K562 (cell line): Measurements from ENCODE around the gene TLNRD1. TPM values are rescaled to one million over a fixed set of nuclear protein-coding genes. Genes with fewer than 3 reads are reported as not detected.

Experiments
- BRCA1 ChIP-seq, 2 experiments: fragments of 450-650 bp in 1 of 2; sonication (generic) in 1 of 2; formaldehyde crosslinking in 1 of 2; IDR thresholded peaks; 2 replicates each; pipeline versions ENCODE4 v1.5.0 to v1.6.1; 2017 to 2020; ENCODE audit warnings: mild to moderate bottlenecking in 1 of 2, missing genetic modification reagents in 1 of 2
- BRF1 ChIP-seq: IDR thresholded peaks from 3 replicates; pipeline ENCODE4 v1.6.1; 2011; ENCODE audit warnings: borderline replicate concordance, mild to moderate bottlenecking; ENCODE audit not compliant: insufficient read length; ENCODE audit errors: extremely low read depth
- CHD1 ChIP-seq: fragments of 200-600 bp; sonication (generic); IDR thresholded peaks from one replicate; pipeline ENCODE4 v1.6.1; 2012; ENCODE audit warnings: mild to moderate bottlenecking, moderate library complexity, low read length, inconsistent platforms
- CHD4 ChIP-seq: fragments of 200-600 bp; sonication (generic); IDR thresholded peaks from 3 replicates; pipeline ENCODE4 v1.6.1; 2012; ENCODE audit warnings: low read depth, mild to moderate bottlenecking, mixed read lengths, low read length, inconsistent platforms; ENCODE audit not compliant: insufficient read depth, insufficient replicate concordance, poor library complexity, severe bottlenecking
- ELF4 ChIP-seq: fragments of 450-650 bp; formaldehyde crosslinking; IDR thresholded peaks from 2 replicates; pipeline ENCODE4 v1.4.0; 2022; ENCODE audit warnings: missing genetic modification characterization
- ERF ChIP-seq: fragments of 450-650 bp; formaldehyde crosslinking; IDR thresholded peaks from 2 replicates; pipeline ENCODE4 v1.4.0; 2020; ENCODE audit warnings: mild to moderate bottlenecking, mixed read lengths
- GABPB2 ChIP-seq: fragments of 250-450 bp; sonication (Bioruptor Pico); conservative IDR thresholded peaks from 2 replicates; pipeline ENCODE4 v1.5.1; 2021; ENCODE audit warnings: mild to moderate bottlenecking
- IFI16 ChIP-seq: fragments of 250-450 bp; sonication (Bioruptor Pico); IDR thresholded peaks from 2 replicates; pipeline ENCODE4 v2.1.2; 2022; ENCODE audit warnings: mild to moderate bottlenecking, inconsistent platforms
- JUNB ChIP-seq: fragments of 450-650 bp; formaldehyde crosslinking; conservative IDR thresholded peaks from 2 replicates; pipeline ENCODE4 v1.4.0; 2020; ENCODE audit warnings: mild to moderate bottlenecking
- MAFG ChIP-seq: fragments of 450-650 bp; conservative IDR thresholded peaks from 2 replicates; pipeline ENCODE4 v1.6.1; 2016; ENCODE audit warnings: missing genetic modification characterization, missing compliant biosample characterization
- NFIX ChIP-seq: fragments of 250-450 bp; sonication (Bioruptor Pico); IDR thresholded peaks from 2 replicates; pipeline ENCODE4 v1.4.0; 2020; ENCODE audit warnings: low read depth, mild to moderate bottlenecking, moderate library complexity
- POLR2B ChIP-seq: fragments of 450-650 bp; IDR thresholded peaks from 2 replicates; pipeline ENCODE4 v1.6.1; 2018; ENCODE audit warnings: low read depth; ENCODE audit not compliant: partially characterized antibody
- RBBP5 ChIP-seq: fragments of 200-600 bp; sonication (generic); IDR thresholded peaks from 2 replicates; pipeline ENCODE4 v1.6.1; 2012; ENCODE audit warnings: borderline replicate concordance, mild to moderate bottlenecking, low read length, control low read depth, inconsistent platforms; ENCODE audit not compliant: insufficient read depth, poor library complexity, severe bottlenecking
- SPI1 ChIP-seq: IDR thresholded peaks from 2 replicates; pipeline ENCODE4 v1.6.1; 2011; ENCODE audit warnings: low read depth, low read length, control low read depth, borderline replicate concordance
- SRF ChIP-seq, 2 experiments: fragments of 250-450, 450-650 bp in 1 of 2; sonication (Bioruptor Pico) in 1 of 2; sonication (generic) in 1 of 2; formaldehyde crosslinking; IDR thresholded peaks; 2 replicates each; pipeline versions ENCODE4 v1.5.0 to v1.5.1; 2020 to 2022; ENCODE audit warnings: mild to moderate bottlenecking in 1 of 2, missing genetic modification reagents in 1 of 2
- ZNF212 ChIP-seq: fragments of 450-650 bp; formaldehyde crosslinking; IDR thresholded peaks from 2 replicates; pipeline ENCODE4 v1.4.0; 2020; ENCODE audit warnings: mild to moderate bottlenecking
- ZNF354B ChIP-seq: fragments of 250-450 bp; sonication (Bioruptor Pico); IDR thresholded peaks from 2 replicates; pipeline ENCODE4 v1.4.0; 2020
- ZNF707 ChIP-seq: fragments of 250-450 bp; sonication (Bioruptor Pico); conservative IDR thresholded peaks from 2 replicates; pipeline ENCODE4 v1.8.0; 2022; ENCODE audit warnings: inconsistent platforms, mild to moderate bottlenecking, moderate library complexity
- polyA plus RNA-seq, 8 experiments: library from polyadenylated mRNA; depleted of rRNA in 4 of 8; stranded (reverse) in 5 of 8; unstranded in 3 of 8; fragments of >200 nt; fragmentation: Nextera tagmentation in 2 of 8; fragmentation: Illumina TruSeq in 1 of 8; extraction: Ambion mirVana in 2 of 8; extraction: Trizol in 1 of 8; gene quantifications; 2 replicates each; pipeline versions ENCODE4 v1.2.1 to v1.2.3, GENCODE V29; 2011 to 2014; ENCODE audit warnings: inconsistent platforms in 1 of 8, missing spikeins in 1 of 8
- total RNA-seq, 7 experiments: library from RNA; depleted of rRNA in 6 of 7; stranded (reverse); fragments of >200 nt in 6 of 7; fragmentation: Illumina TruSeq in 2 of 7; extraction: Trizol in 2 of 7; gene quantifications; 2 replicates each; pipeline versions ENCODE4 v1.2.1 to v1.2.3, GENCODE V29; 2011 to 2021; ENCODE audit warnings: low replicate concordance in 1 of 7
- TF ChIP-seq, protein P1 (sequence below): sonication (generic); formaldehyde crosslinking; IDR thresholded peaks from 2 replicates; pipeline ENCODE4 v1.8.0; 2022; ENCODE audit warnings: mild to moderate bottlenecking, missing genetic modification reagents
- TF ChIP-seq, protein P2 (sequence below): sonication (generic); formaldehyde crosslinking; IDR thresholded peaks from 2 replicates; pipeline ENCODE4 v1.9.0; 2022; ENCODE audit warnings: mild to moderate bottlenecking, missing genetic modification reagents
- TF ChIP-seq, protein P3 (sequence below): sonication (generic); formaldehyde crosslinking; IDR thresholded peaks from 2 replicates; pipeline ENCODE4 v1.8.0; 2022; ENCODE audit warnings: mild to moderate bottlenecking, missing genetic modification reagents
- TF ChIP-seq, protein P4 (sequence below): fragments of 250-450 bp; sonication (Bioruptor Pico); IDR thresholded peaks from 2 replicates; pipeline ENCODE4 v1.6.1; 2021; ENCODE audit warnings: mild to moderate bottlenecking
- TF ChIP-seq, protein P5 (sequence below): fragments of 250-450 bp; sonication (Bioruptor Pico); IDR thresholded peaks from 2 replicates; pipeline ENCODE4 v1.8.0; 2021; ENCODE audit warnings: borderline replicate concordance, mild to moderate bottlenecking, moderate library complexity; ENCODE audit not compliant: poor library complexity, severe bottlenecking
- TF ChIP-seq, protein P6 (sequence below): sonication (generic); formaldehyde crosslinking; IDR thresholded peaks from 2 replicates; pipeline ENCODE4 v1.5.0; 2020; ENCODE audit warnings: missing genetic modification reagents

TLNRD1 gene
- total and polyA plus RNA-seq, 9 of the 15 experiments (the other 6 are each of a cell fraction or from before 2014, with no cell fraction given): 1.1 to 33.1 (median 5.7) TPM

DNA sequence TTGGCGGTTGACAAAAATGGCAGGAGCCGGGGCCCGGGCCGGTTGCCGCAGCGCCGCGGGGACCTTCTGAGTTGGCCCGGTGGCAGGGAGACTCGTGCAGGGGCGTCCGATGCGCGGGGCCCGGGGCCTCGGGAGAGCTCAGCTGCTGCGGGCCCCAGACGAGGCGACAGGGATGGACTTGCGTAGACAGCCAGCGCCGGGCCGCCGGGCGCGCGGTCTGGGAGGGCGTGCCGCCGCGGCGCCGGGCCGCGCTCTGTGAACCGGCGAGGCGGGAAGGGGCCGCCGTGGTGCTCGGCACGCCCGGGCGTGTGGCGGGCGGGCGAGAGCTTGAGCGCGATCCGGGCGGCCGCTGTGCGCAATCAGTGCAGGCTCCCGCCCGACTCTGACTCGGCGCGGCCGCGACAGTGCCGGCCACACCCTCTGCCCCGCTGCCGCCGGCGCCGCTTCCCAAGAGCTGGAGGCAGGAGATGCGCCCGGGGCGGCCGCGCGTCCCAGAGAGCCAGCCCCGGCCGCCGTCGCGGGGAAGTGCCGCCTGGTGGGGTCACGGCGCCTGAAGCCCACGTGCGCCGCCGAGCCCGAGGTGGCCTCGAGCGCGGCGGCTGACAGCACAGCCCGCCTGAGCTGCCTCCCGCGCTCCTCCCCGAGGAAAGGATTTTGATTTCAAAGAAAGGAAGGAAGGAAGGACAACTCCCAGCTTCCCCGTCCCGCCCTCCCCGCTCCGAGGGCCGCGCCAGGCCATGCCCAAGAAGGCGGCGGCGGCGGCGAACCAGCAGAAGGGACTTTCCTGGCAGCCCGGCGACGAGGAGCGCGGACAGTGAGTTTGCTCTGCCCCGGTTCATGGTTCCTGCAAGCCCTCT, 657 bp downstream of the TLNRD1 start (continued):
- no peak for TF ChIP-seq BRCA1 (IDR thresholded peaks at IDR 0.05)
- 0 out of 2 replicates have a peak, but pooled peaks have one; percentile 88 for TF ChIP-seq BRCA1 (CRISPR knock-in tag; IDR thresholded peaks at IDR 0.05)
- no peak for TF ChIP-seq GABPB2 (CRISPR knock-in tag)
- TF ChIP-seq BRF1: no peak
- no peak for TF ChIP-seq MAFG (tag)
- TF ChIP-seq, protein P1, sequence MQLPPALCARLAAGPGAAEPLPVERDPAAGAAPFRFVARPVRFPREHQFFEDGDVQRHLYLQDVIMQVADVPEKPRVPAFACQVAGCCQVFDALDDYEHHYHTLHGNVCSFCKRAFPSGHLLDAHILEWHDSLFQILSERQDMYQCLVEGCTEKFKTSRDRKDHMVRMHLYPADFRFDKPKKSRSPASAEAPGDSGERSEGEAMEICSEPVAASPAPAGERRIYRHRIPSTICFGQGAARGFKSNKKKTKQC (CRISPR knock-in tag): no peak
- no peak for TF ChIP-seq IFI16 (CRISPR knock-in tag)
- TF ChIP-seq, protein P2, sequence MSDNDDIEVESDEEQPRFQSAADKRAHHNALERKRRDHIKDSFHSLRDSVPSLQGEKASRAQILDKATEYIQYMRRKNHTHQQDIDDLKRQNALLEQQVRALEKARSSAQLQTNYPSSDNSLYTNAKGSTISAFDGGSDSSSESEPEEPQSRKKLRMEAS (CRISPR knock-in tag): peak; percentile 74
- TF ChIP-seq, protein P3, sequence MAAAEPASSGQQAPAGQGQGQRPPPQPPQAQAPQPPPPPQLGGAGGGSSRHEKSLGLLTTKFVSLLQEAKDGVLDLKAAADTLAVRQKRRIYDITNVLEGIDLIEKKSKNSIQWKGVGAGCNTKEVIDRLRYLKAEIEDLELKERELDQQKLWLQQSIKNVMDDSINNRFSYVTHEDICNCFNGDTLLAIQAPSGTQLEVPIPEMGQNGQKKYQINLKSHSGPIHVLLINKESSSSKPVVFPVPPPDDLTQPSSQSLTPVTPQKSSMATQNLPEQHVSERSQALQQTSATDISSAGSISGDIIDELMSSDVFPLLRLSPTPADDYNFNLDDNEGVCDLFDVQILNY: no peak
- TF ChIP-seq, protein P4, sequence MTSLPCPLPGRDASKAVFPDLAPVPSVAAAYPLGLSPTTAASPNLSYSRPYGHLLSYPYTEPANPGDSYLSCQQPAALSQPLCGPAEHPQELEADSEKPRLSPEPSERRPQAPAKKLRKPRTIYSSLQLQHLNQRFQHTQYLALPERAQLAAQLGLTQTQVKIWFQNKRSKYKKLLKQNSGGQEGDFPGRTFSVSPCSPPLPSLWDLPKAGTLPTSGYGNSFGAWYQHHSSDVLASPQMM (CRISPR knock-in tag): no peak
- no peak for TF ChIP-seq POLR2B
- no peak for TF ChIP-seq CHD4
- TF ChIP-seq, protein P5, sequence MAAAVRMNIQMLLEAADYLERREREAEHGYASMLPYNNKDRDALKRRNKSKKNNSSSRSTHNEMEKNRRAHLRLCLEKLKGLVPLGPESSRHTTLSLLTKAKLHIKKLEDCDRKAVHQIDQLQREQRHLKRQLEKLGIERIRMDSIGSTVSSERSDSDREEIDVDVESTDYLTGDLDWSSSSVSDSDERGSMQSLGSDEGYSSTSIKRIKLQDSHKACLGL: no peak
- no peak for TF ChIP-seq SPI1
- peak; percentile 40 for TF ChIP-seq CHD1
- peak; percentile 83 for TF ChIP-seq RBBP5
- TF ChIP-seq ZNF707 (CRISPR knock-in tag): no peak
- TF ChIP-seq JUNB (CRISPR knock-in tag): no peak
- TF ChIP-seq ZNF212 (CRISPR knock-in tag): no peak
- no peak for TF ChIP-seq NFIX (CRISPR knock-in tag)
- no peak for TF ChIP-seq ELF4 (CRISPR knock-in tag)
- TF ChIP-seq, protein P6, sequence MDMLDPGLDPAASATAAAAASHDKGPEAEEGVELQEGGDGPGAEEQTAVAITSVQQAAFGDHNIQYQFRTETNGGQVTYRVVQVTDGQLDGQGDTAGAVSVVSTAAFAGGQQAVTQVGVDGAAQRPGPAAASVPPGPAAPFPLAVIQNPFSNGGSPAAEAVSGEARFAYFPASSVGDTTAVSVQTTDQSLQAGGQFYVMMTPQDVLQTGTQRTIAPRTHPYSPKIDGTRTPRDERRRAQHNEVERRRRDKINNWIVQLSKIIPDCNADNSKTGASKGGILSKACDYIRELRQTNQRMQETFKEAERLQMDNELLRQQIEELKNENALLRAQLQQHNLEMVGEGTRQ (CRISPR knock-in tag): no peak
- TF ChIP-seq ZNF354B (CRISPR knock-in tag): no peak
- no peak for TF ChIP-seq ERF (CRISPR knock-in tag)
- no peak for TF ChIP-seq SRF (CRISPR knock-in tag; IDR thresholded peaks at IDR 0.05)
